ENCODE measurements around the gene UMOD.

DNA sequence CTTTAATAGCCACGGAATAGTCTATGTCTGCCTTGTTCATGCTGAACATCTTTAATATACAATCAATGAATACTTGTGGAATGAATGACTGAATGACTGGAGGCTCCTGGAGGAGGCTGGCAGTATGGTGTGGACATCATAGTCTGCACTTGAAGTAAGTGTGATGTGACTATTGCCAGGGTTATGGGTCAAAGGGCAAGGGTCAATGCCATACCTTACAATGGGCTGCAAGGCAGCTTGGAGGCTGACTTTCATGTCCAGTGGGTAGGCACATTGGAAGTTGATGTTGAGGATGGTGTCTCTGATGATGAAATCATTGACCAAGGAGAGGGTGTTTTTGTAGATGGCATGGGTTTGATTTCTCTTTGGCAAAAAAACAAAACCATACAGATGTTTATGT is 33.1 kb downstream of the UMOD start:
- TF ChIP-seq, protein P1, sequence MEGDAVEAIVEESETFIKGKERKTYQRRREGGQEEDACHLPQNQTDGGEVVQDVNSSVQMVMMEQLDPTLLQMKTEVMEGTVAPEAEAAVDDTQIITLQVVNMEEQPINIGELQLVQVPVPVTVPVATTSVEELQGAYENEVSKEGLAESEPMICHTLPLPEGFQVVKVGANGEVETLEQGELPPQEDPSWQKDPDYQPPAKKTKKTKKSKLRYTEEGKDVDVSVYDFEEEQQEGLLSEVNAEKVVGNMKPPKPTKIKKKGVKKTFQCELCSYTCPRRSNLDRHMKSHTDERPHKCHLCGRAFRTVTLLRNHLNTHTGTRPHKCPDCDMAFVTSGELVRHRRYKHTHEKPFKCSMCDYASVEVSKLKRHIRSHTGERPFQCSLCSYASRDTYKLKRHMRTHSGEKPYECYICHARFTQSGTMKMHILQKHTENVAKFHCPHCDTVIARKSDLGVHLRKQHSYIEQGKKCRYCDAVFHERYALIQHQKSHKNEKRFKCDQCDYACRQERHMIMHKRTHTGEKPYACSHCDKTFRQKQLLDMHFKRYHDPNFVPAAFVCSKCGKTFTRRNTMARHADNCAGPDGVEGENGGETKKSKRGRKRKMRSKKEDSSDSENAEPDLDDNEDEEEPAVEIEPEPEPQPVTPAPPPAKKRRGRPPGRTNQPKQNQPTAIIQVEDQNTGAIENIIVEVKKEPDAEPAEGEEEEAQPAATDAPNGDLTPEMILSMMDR (IDR thresholded peaks at IDR 0.05; ENCODE audit: borderline replicate concordance, extremely low read depth, low read length, poor library complexity, severe bottlenecking) = no peak
- TF ChIP-seq EZH2 (IDR thresholded peaks at IDR 0.05; ENCODE audit: borderline replicate concordance, low read depth, low read length, severe bottlenecking) = no peak
